22Rv1 (cell line): ENCODE measurements around the gene CTXN2.

Experiments
- ZFX ChIP-seq: fragments of 450-650 bp; IDR thresholded peaks from 2 replicates; pipeline ENCODE4 v1.6.1; 2017; ENCODE audit warnings: antibody characterized with exemption, borderline replicate concordance
- TF ChIP-seq, protein P1 (sequence below): fragments of 450-650 bp; IDR thresholded peaks from 2 replicates; pipeline ENCODE4 v1.5.1; 2017; ENCODE audit warnings: mild to moderate bottlenecking

DNA sequence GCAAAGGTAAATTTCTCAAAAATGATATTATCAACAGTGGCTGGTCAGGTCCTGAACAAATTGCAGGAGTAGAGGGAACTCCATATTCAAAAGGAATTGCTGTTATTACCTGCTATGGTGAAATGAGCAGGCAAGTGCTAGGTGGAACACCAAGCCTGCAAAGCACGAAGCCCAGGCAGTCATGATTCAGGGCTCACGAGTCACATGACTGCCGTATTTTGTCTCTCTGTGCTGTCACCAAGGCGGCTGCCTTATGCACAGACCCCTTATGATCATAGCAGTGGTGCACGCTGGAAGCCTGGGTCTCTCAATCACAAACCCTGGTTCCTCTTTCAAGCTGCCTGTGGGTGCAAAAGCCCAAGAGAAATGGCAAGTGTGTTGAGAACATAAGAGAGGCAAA is 39.0 kb downstream of the CTXN2 start:
- TF ChIP-seq, protein P1, sequence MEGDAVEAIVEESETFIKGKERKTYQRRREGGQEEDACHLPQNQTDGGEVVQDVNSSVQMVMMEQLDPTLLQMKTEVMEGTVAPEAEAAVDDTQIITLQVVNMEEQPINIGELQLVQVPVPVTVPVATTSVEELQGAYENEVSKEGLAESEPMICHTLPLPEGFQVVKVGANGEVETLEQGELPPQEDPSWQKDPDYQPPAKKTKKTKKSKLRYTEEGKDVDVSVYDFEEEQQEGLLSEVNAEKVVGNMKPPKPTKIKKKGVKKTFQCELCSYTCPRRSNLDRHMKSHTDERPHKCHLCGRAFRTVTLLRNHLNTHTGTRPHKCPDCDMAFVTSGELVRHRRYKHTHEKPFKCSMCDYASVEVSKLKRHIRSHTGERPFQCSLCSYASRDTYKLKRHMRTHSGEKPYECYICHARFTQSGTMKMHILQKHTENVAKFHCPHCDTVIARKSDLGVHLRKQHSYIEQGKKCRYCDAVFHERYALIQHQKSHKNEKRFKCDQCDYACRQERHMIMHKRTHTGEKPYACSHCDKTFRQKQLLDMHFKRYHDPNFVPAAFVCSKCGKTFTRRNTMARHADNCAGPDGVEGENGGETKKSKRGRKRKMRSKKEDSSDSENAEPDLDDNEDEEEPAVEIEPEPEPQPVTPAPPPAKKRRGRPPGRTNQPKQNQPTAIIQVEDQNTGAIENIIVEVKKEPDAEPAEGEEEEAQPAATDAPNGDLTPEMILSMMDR, result no peak
- TF ChIP-seq ZFX, result no peak
